GM23338 (cell line): ENCODE measurements around the gene AMOTL1. TPM values are rescaled to one million over a fixed set of nuclear protein-coding genes. Genes with fewer than 3 reads are reported as not detected.

ENCODE experiments used
- ATAC-seq: fragments of 200-7000 bp; cut with Tn5 transposase; 3 replicates; pipeline ENCODE4 v1.9.1; 2020
- DNase-seq: peaks from one replicate; pipeline ENCODE4 v3.0.0-alpha.2; 2015; ENCODE audit warnings: low spot score
- H2AFZ ChIP-seq: fragments of 200-600 bp; sonication (generic); 2 replicates; pipeline ENCODE4 v1.8.0; 2016; ENCODE audit warnings: antibody characterized with exemption, mild to moderate bottlenecking, moderate library complexity
- H3F3A ChIP-seq: fragments of 200-600 bp; sonication (generic); replicated peaks from 2 replicates; pipeline ENCODE4 v1.8.0; 2017; ENCODE audit warnings: antibody characterized with exemption, mixed run types, low read depth
- H3K27ac ChIP-seq: fragments of 200-600 bp; sonication (generic); 2 replicates; pipeline ENCODE4 v1.6.1; 2016; ENCODE audit warnings: low read depth
- H3K27me3 ChIP-seq: fragments of 200-600 bp; sonication (generic); 2 replicates; pipeline ENCODE4 v1.8.0; 2016; ENCODE audit warnings: mild to moderate bottlenecking, mixed run types, moderate library complexity; ENCODE audit not compliant: insufficient read depth
- H3K36me3 ChIP-seq: fragments of 200-600 bp; sonication (generic); 2 replicates; pipeline ENCODE4 v1.8.0; 2016; ENCODE audit warnings: mild to moderate bottlenecking; ENCODE audit not compliant: insufficient read depth
- H3K4me1 ChIP-seq: fragments of 200-600 bp; sonication (generic); 2 replicates; pipeline ENCODE4 v1.8.0; 2016; ENCODE audit warnings: mild to moderate bottlenecking, moderate library complexity; ENCODE audit not compliant: insufficient read depth
- H3K4me2 ChIP-seq: fragments of 200-600 bp; sonication (generic); 2 replicates; pipeline ENCODE4 v1.7.1; 2017; ENCODE audit warnings: mixed run types
- H3K4me3 ChIP-seq: fragments of 200-600 bp; sonication (generic); 2 replicates; pipeline ENCODE4 v1.6.1; 2016; ENCODE audit warnings: mixed run types
- H3K79me2 ChIP-seq: fragments of 200-600 bp; sonication (generic); replicated peaks from 2 replicates; pipeline ENCODE4 v1.8.0; 2017; ENCODE audit warnings: mild to moderate bottlenecking; ENCODE audit not compliant: insufficient read depth
- H3K9me2 ChIP-seq: fragments of 200-600 bp; sonication (generic); 2 replicates; pipeline ENCODE4 v1.8.0; 2017; ENCODE audit not compliant: insufficient read depth
- H4K20me1 ChIP-seq: fragments of 200-600 bp; sonication (generic); replicated peaks from 2 replicates; pipeline ENCODE4 v1.8.0; 2017; ENCODE audit warnings: mild to moderate bottlenecking; ENCODE audit not compliant: insufficient read depth
- H3K27ac Mint-ChIP-seq: 2 replicates; pipeline ENCODE4 v1.8.0; 2020; ENCODE audit warnings: inconsistent platforms, mild to moderate bottlenecking, moderate library complexity, mixed read lengths
- H3K27me3 Mint-ChIP-seq: 3 replicates; pipeline ENCODE4 v1.8.0; 2022; ENCODE audit warnings: low read depth, mild to moderate bottlenecking, moderate library complexity, mixed read lengths, inconsistent platforms; ENCODE audit not compliant: insufficient read depth, poor library complexity
- H3K36me3 Mint-ChIP-seq: 3 replicates; pipeline ENCODE4 v1.8.0; 2021; ENCODE audit warnings: low read depth, mild to moderate bottlenecking, inconsistent platforms, moderate library complexity, mixed read lengths
- H3K4me1 Mint-ChIP-seq: 3 replicates; pipeline ENCODE4 v1.8.0; 2020; ENCODE audit warnings: mild to moderate bottlenecking, inconsistent platforms, mixed read lengths
- H3K4me3 Mint-ChIP-seq: 3 replicates; pipeline ENCODE4 v1.8.0; 2021; ENCODE audit warnings: moderate library complexity, mild to moderate bottlenecking, inconsistent platforms, mixed read lengths
- H3K9me3 Mint-ChIP-seq: 3 replicates; pipeline ENCODE4 v1.8.0; 2020; ENCODE audit warnings: moderate library complexity, mild to moderate bottlenecking, inconsistent platforms, mixed read lengths
- CREB1 ChIP-seq: fragments of 250-450 bp; sonication (Bioruptor Pico); IDR thresholded peaks from 2 replicates; pipeline ENCODE4 v1.5.0; 2020; ENCODE audit warnings: low read depth, mild to moderate bottlenecking, moderate library complexity
- EZH2phosphoT487 ChIP-seq: fragments of 200-600 bp; sonication (generic); IDR thresholded peaks from one replicate; pipeline ENCODE4 v1.8.1; 2018; ENCODE audit warnings: antibody characterized with exemption; ENCODE audit not compliant: unreplicated experiment
- JUNB ChIP-seq: IDR thresholded peaks from one replicate; pipeline ENCODE4 v1.6.1; 2016; ENCODE audit warnings: antibody characterized with exemption; ENCODE audit not compliant: unreplicated experiment
- NANOG ChIP-seq: IDR thresholded peaks from 2 replicates; pipeline ENCODE4 v1.6.1; 2016; ENCODE audit warnings: antibody characterized with exemption, borderline replicate concordance
- POLR2AphosphoS5 ChIP-seq: IDR thresholded peaks from 2 replicates; pipeline ENCODE4 v1.6.1; 2016; ENCODE audit warnings: antibody characterized with exemption, low read depth
- STAT1 ChIP-seq: IDR thresholded peaks from one replicate; pipeline ENCODE4 v1.6.1; 2016; ENCODE audit warnings: antibody characterized with exemption; ENCODE audit not compliant: unreplicated experiment
- ZNF114 ChIP-seq: fragments of 250-450 bp; sonication (Bioruptor Pico); IDR thresholded peaks from 2 replicates; pipeline ENCODE4 v1.5.0; 2020; ENCODE audit warnings: mild to moderate bottlenecking, moderate library complexity
- ZNF331 ChIP-seq: fragments of 250-450 bp; sonication (Bioruptor Pico); IDR thresholded peaks from 2 replicates; pipeline ENCODE4 v1.5.0; 2020; ENCODE audit warnings: low read depth, mild to moderate bottlenecking, moderate library complexity
- polyA plus RNA-seq: library from polyadenylated mRNA; unstranded; fragments of >200 nt; fragmentation: Nextera tagmentation; extraction: Ambion mirVana; gene quantifications from 2 replicates; pipeline ENCODE4 v1.2.1, GENCODE V29; 2016
- total RNA-seq: library from RNA; depleted of rRNA; stranded (reverse); fragments of >200 nt; shearing (Covaris generic); gene quantifications from 2 replicates; pipeline ENCODE4 v1.2.3, GENCODE V29; 2014
- TF ChIP-seq, protein P1 (sequence below): IDR thresholded peaks from 2 replicates; pipeline ENCODE4 v1.6.1; 2016; ENCODE audit warnings: antibody characterized with exemption

Gene AMOTL1
- total and polyA plus RNA-seq, 2 experiments from 2014 or later: 4.3 to 18.7 TPM

- Histone ChIP-seq H3K4me2 (no peak overlapping the region), H3K9me2 (no peaks in the 10 kb centered on the region), H3K27me3 (no peaks in the 10 kb centered on the region), H3K79me2 (no peaks in the 10 kb centered on the region), H3K36me3 (no peaks in the 10 kb centered on the region; the same call in 1 of the 2 replicates), H3K4me3 (no peak overlapping the region), H2AFZ (no peak overlapping the region), H3F3A (no peaks in the 10 kb centered on the region), H3K4me1 (no peaks in the 10 kb centered on the region), H3K27ac (no peak overlapping the region), H4K20me1 (no peaks in the 10 kb centered on the region)
- ATAC-seq: no peak
- DNase-seq: no peak
- peaks cover 9% of the 10 kb centered on the region; the same call in 2 of the 3 replicates for H3K36me3 Mint-ChIP-seq
- H3K4me3 Mint-ChIP-seq: no peak overlapping the region
- H3K27me3 Mint-ChIP-seq: no peaks in the 10 kb centered on the region
- H3K27ac Mint-ChIP-seq: no peak overlapping the region
- peaks cover 3% of the 10 kb centered on the region; the same call in 2 of the 3 replicates for H3K4me1 Mint-ChIP-seq
- TF ChIP-seq JUNB: no peak
- TF ChIP-seq POLR2AphosphoS5: no peak
- no peak for TF ChIP-seq CREB1 (CRISPR knock-in tag)
- no peak for TF ChIP-seq NANOG
- no peaks in the 10 kb centered on the region for H3K9me3 Mint-ChIP-seq
Measured at GRCh38 chr11:94844031-94844430, 75.9 kb downstream of the AMOTL1 start.

DNA sequence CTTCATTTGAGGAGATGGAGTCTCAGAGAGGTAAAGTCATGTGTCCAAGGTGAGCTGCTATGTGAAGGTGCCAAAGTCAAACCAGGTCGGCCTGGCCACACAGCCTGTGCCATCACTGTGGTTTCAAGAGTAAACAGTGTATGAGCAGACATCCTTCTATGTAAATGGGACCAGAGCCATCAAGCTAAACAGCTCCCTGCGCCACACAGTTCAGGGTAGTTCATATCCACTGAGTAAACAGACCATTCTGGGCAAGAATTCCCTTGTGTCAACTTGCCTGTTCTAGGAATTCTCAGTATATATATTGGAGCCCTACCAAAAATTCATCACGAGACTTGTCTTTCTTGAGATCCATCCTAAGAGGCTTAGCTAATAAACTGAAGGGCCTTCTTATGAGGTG, 77.5 kb downstream of the AMOTL1 start:
- H3F3A ChIP-seq: no peaks in the 10 kb centered on the region
- no peaks in the 10 kb centered on the region; the same call in 1 of the 2 replicates for H3K36me3 ChIP-seq
- Mint-ChIP-seq H3K4me3 (no peak overlapping the region), H3K4me1 (peaks cover 3% of the 10 kb centered on the region; the same call in 2 of the 3 replicates), H3K9me3 (no peaks in the 10 kb centered on the region), H3K27ac (no peak overlapping the region), H3K36me3 (peaks cover 16% of the 10 kb centered on the region), H3K27me3 (no peaks in the 10 kb centered on the region)
- no peak overlapping the region for H3K27ac ChIP-seq
- ATAC-seq (no peak), DNase-seq (no peak)
- no peaks in the 10 kb centered on the region for H3K4me1 ChIP-seq
- no peaks in the 10 kb centered on the region for H3K27me3 ChIP-seq
- H3K4me3 ChIP-seq: no peak overlapping the region
- H4K20me1 ChIP-seq: no peaks in the 10 kb centered on the region
- no peak overlapping the region for H2AFZ ChIP-seq
- no peak for TF ChIP-seq ZNF331 (CRISPR knock-in tag)
- H3K4me2 ChIP-seq: no peak overlapping the region
- no peaks in the 10 kb centered on the region for H3K9me2 ChIP-seq
- H3K79me2 ChIP-seq: no peaks in the 10 kb centered on the region

DNA sequence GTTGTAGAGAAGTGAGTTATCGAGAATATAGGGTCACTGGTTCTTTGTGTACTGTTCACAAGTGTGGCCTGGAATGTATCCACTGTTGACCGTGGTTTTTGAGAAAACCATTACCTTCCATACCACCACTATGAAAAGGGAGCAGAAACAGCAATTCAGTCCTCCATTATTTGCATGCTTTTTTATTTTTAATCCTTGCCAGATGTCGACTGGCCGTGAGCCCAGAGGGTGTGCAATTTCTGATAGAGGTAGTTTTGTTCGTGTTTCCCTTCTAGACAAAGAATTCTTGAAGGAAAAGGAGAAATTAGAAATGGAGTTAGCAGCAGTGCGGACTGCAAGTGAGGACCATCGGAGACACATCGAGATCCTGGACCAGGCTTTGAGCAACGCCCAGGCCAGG, 81.7 kb downstream of the AMOTL1 start:
- peaks cover 40% of the 10 kb centered on the region for H3K36me3 Mint-ChIP-seq
- no peak overlapping the region for H3K4me3 ChIP-seq
- H3K4me3 Mint-ChIP-seq: no peak overlapping the region
- no peak overlapping the region for H3K27ac ChIP-seq
- H3K4me1 Mint-ChIP-seq: peaks cover 3% of the 10 kb centered on the region; the same call in 2 of the 3 replicates
- ATAC-seq (no peak), DNase-seq (no peak)
- H3K4me1 ChIP-seq: no peaks in the 10 kb centered on the region
- H3K9me3 Mint-ChIP-seq: no peaks in the 10 kb centered on the region
- no peaks in the 10 kb centered on the region for H3K9me2 ChIP-seq
- H2AFZ ChIP-seq: no peak overlapping the region
- no peaks in the 10 kb centered on the region for H3K36me3 ChIP-seq
- no peak overlapping the region for H3K27ac Mint-ChIP-seq
- TF ChIP-seq ZNF114 (CRISPR knock-in tag): no peak
- TF ChIP-seq NANOG: no peak
- no peak for TF ChIP-seq STAT1
- TF ChIP-seq POLR2AphosphoS5: no peak
- TF ChIP-seq, protein P1, sequence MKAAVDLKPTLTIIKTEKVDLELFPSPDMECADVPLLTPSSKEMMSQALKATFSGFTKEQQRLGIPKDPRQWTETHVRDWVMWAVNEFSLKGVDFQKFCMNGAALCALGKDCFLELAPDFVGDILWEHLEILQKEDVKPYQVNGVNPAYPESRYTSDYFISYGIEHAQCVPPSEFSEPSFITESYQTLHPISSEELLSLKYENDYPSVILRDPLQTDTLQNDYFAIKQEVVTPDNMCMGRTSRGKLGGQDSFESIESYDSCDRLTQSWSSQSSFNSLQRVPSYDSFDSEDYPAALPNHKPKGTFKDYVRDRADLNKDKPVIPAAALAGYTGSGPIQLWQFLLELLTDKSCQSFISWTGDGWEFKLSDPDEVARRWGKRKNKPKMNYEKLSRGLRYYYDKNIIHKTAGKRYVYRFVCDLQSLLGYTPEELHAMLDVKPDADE: no peak
- TF ChIP-seq EZH2phosphoT487: no peak
- no peak for TF ChIP-seq JUNB
- H3K79me2 ChIP-seq: no peaks in the 10 kb centered on the region
- no peaks in the 10 kb centered on the region for H4K20me1 ChIP-seq
- no peak overlapping the region for H3K4me2 ChIP-seq
- no peaks in the 10 kb centered on the region for H3K27me3 Mint-ChIP-seq
- H3K27me3 ChIP-seq: no peaks in the 10 kb centered on the region
- no peaks in the 10 kb centered on the region for H3F3A ChIP-seq
